ENCODE results near the gene GPR62. TPM values are rescaled to one million over a fixed set of nuclear protein-coding genes. Genes with fewer than 3 reads are reported as not detected.
A peak's percentile ranks its signal among the peaks of the same experiment; 100 is the strongest.
"Not testable (repeated sequence)": the region's sequence is repeated elsewhere in the genome, so short reads cannot be mapped to it uniquely, and the experiment has no call there.

Gene GPR62
- total and polyA plus RNA-seq, 9 of the 15 experiments (the other 6 are each of a cell fraction or from before 2014, with no cell fraction given): not detected

GRCh38 chr3:51990501-51990971 lies 35.4 kb downstream of the GPR62 start:
- FAIRE-seq; in situ Hi-C loops (cut with MboI); H2AFZ ChIP-seq (ENCODE audit: low read depth, low read length); BruUV-seq (replicated peaks); DNase-seq (ENCODE audit: extremely low read depth in 1 of 4, low spot score in 3 of 4); ATAC-seq; H3K4me3 ChIP-seq; H3K9ac ChIP-seq (ENCODE audit: insufficient read depth in 1 of 2, low read depth in 2 of 2, low read length in 2 of 2); H3K9me1 ChIP-seq (ENCODE audit: control insufficient read depth, insufficient read depth, low read length); intact Hi-C loops (cut with micrococcal nuclease); H3K9me3 ChIP-seq (replicated peaks; ENCODE audit: control insufficient read depth, insufficient read depth, low read depth, low read length); H4K20me1 ChIP-seq (replicated peaks; ENCODE audit: control insufficient read depth, insufficient read depth, low read length); H3K27me3 ChIP-seq (ENCODE audit: control insufficient read depth in 2 of 2, insufficient read depth in 2 of 2, low read length in 2 of 2); H3K4me2 ChIP-seq (ENCODE audit: insufficient read depth, low read length); CTCF ChIA-PET (ENCODE audit: low intra/inter-chr PET ratio): not testable (repeated sequence)
- WGBS (ENCODE audit: insufficient coverage, low coverage, missing lambda C conversion rate): 98% methylated on average over 7 of the region's 38 CpGs
- Histone ChIP-seq H3K36me3 (ENCODE audit: control insufficient read depth, insufficient read depth, low read length) (peaks cover 59% of the 10 kb centered on the region), H3K4me1 (replicated peaks in 1 of 2; ENCODE audit: control insufficient read depth in 2 of 2, insufficient read depth in 2 of 2, low read length in 2 of 2) (peaks cover 36 to 55% of the 10 kb centered on the region in 2 experiments), H3K27ac (ENCODE audit: extremely low read depth, low read depth, low read length) (peak overlapping the region; percentile 46; the same call in 1 of the 3 replicates), H3K79me2 (ENCODE audit: control insufficient read depth, insufficient read depth, low read length) (peaks cover 42% of the 10 kb centered on the region)
- POLR2A ChIA-PET: interaction anchor here (0.6 to 6.0 kb wide), 6 partner anchors 8 to 458 kb away, joined by 3 to 105 read pairs (median 5); partner anchors contain the start of genes ABHD14A, ABHD14B and ACY1
- TF ChIP-seq POLR2G (IDR thresholded peaks at IDR 0.05; ENCODE audit: low read depth, low read length) (peak; percentile 62), RBFOX2 (IDR thresholded peaks at IDR 0.05; ENCODE audit: low read depth, low read length) (peak; percentile 58), PTBP1 (IDR thresholded peaks at IDR 0.05; ENCODE audit: low read depth, low read length) (0 out of 2 replicates have a peak, but pooled peaks have one; percentile 5), ZBTB33 (CRISPR knock-in tag; IDR thresholded peaks at IDR 0.05) (peak; percentile 91), TFAP4 (CRISPR knock-in tag; IDR thresholded peaks at IDR 0.05; ENCODE audit: borderline replicate concordance) (peak; percentile 17; the same call in 1 of the 2 replicates)

Data from K562 (cell line).